AG09309 (cell line): Measurements from ENCODE around the gene CERS5.
"Not testable (repeated sequence)": the region's sequence is repeated elsewhere in the genome, so short reads cannot be mapped to it uniquely, and the experiment has no call there.

Source experiments
- DNase-seq: peaks from one replicate; pipeline ENCODE4 v3.0.0-alpha.2; 2010; ENCODE audit warnings: low read depth
- H3K4me3 ChIP-seq: 2 replicates; pipeline ENCODE4 v1.5.1; 2011; ENCODE audit warnings: mild to moderate bottlenecking, low read depth, low read length, moderate library complexity; ENCODE audit not compliant: control insufficient read depth
- CTCF ChIP-seq: IDR thresholded peaks from 2 replicates; pipeline ENCODE4 v1.5.1; 2011; ENCODE audit warnings: mild to moderate bottlenecking, low read depth, low read length, inconsistent platforms; ENCODE audit not compliant: insufficient read depth, control insufficient read depth; ENCODE audit errors: missing control alignments

The CERS5 gene

GRCh38 chr12:50088577-50089335 lies 78.4 kb downstream of the CERS5 start:
- peak; percentile 75 for TF ChIP-seq CTCF
- no peak for DNase-seq
- H3K4me3 ChIP-seq, result no peak overlapping the region

- no peak for DNase-seq
- TF ChIP-seq CTCF, result no peak
- H3K4me3 ChIP-seq, result no peak overlapping the region
These were observed 79.2 kb downstream of the CERS5 start for GRCh38 chr12:50087995-50088394.

- TF ChIP-seq CTCF, result no peak
- no peak overlapping the region for H3K4me3 ChIP-seq
- no peak for DNase-seq
These were observed 80.0 kb downstream of the CERS5 start for GRCh38 chr12:50087151-50087550.

GRCh38 chr12:50086148-50086547 lies 81.0 kb downstream of the CERS5 start:
- no peak for TF ChIP-seq CTCF
- peak overlapping the region; percentile 74 for H3K4me3 ChIP-seq
- DNase-seq, result no peak

- no peak for DNase-seq
- TF ChIP-seq CTCF, result no peak
These were observed 81.5 kb downstream of the CERS5 start for GRCh38 chr12:50085615-50086072.

GRCh38 chr12:50084775-50085614 lies 82.2 kb downstream of the CERS5 start, which contains the start of gene SMARCD1:
Gene SMARCD1, plus strand, starts transcription at chr12:50085342. Its CDS starts 28 bp downstream, at chr12:50085370.
- peak; percentile 60 for DNase-seq
- TF ChIP-seq CTCF, result peak; percentile 54

More at GRCh38 chr12:50085615-50086072, 81.5 kb downstream of the CERS5 start:
- H3K4me3 ChIP-seq, result peak overlapping the region; percentile 74

GRCh38 chr12:50084409-50084774 lies 82.8 kb downstream of the CERS5 start:
- DNase-seq, result not testable (repeated sequence)
- peak overlapping the region; percentile 74 for H3K4me3 ChIP-seq

More at GRCh38 chr12:50084775-50085614, 82.2 kb downstream of the CERS5 start, which contains the start of gene SMARCD1:
- H3K4me3 ChIP-seq, result peak within 1 kb of the TSS; percentile 74
